ENCODE measurements around the gene SERPINE1. TPM values are rescaled to one million over a fixed set of nuclear protein-coding genes. Genes with fewer than 3 reads are reported as not detected.
A peak's percentile ranks its signal among the peaks of the same experiment; 100 is the strongest.

SERPINE1 gene
- total and polyA plus RNA-seq, 3 experiments from 2014 or later = 0.31 to 0.44 TPM; not detected in 1

DNA sequence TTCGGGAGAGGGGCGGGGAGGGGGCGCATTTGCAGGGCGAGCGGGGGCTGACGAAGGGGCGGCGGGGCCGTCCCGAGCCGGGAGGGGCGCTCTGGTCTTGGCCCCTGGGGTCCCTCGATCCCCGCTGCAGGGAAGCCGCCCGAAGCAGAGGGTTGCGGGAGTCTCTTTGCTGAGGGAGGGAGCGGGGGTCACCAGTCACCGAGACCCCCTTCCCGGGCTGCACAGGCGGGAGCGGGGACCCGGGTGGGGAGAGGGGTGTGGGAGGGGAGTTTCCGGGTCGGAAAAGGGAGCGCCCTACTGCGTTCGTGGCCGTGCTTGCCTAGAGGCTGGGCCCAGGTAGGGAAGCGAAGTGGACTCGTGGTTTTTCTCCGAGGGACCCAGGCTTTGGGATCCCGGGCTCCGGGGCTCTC lies 27.8 kb downstream of the SERPINE1 start:
- H3K4me3 Mint-ChIP-seq = peak overlapping the region; percentile 67 to 92 (median 79)
- Histone ChIP-seq H3K4me1 (ENCODE audit: insufficient read depth, low read length) (peaks cover 14% of the 10 kb centered on the region), H3K4me3 (ENCODE audit: low read length) (peak overlapping the region; percentile 66), H3K36me3 (ENCODE audit: insufficient read depth, low read length) (no peaks in the 10 kb centered on the region), H3K9me3 (ENCODE audit: low read length) (no peaks in the 10 kb centered on the region), H3K27ac (ENCODE audit: low read depth, low read length) (peak overlapping the region; percentile 47), H3K27me3 (ENCODE audit: insufficient read depth, low read length, poor library complexity, severe bottlenecking) (no peaks in the 10 kb centered on the region)
- H3K27ac Mint-ChIP-seq = peak overlapping the region in 2 of 8 donors; percentile 64 to 93
- peaks cover 3 to 8% of the 10 kb centered on the region in 2 donors for H3K27me3 Mint-ChIP-seq
- no peaks in the 10 kb centered on the region for H3K9me3 Mint-ChIP-seq
- DNase-seq = no peak
- POLR2A ChIA-PET = no interaction called here
- H3K36me3 Mint-ChIP-seq = peaks cover 3 to 21% (median 8%) of the 10 kb centered on the region in 3 donors
- CTCF ChIA-PET = interaction anchor here (1.1 to 5.2 kb wide), 5 partner anchors 11 to 63 kb away, joined by 3 to 38 read pairs (median 9); partner anchors contain the start of genes VGF and ZNHIT1
- peaks cover 9 to 14% (median 14%) of the 10 kb centered on the region in 3 donors for H3K4me1 Mint-ChIP-seq

DNA sequence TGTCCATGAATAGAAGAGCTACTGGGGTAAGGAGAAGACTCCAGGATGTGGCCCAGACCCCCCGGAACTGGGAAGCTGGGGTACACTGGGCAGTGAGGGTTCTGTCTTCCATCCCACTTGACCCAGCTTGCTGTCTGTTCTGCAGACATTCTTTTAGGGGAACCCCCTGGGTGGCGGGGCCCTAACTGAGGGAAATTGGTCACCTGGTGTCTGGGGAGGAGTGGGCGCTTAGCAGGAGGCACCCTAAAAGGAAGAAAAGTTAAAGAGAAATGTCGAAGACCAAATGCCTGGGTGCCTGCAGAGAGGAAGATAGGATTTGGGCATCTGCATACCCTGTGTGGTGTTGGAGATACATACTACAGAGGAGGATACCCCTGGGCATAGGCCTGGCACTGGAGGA lies 28.4 kb downstream of the SERPINE1 start:
- Mint-ChIP-seq H3K9me3 (no peaks in the 10 kb centered on the region), H3K4me3 (peak overlapping the region; percentile 67 to 92 (median 71)), H3K4me1 (peaks cover 9 to 14% (median 14%) of the 10 kb centered on the region in 3 donors), H3K27ac (peak overlapping the region in 3 of 8 donors; percentile 43 to 66 (median 64)), H3K36me3 (peaks cover 5 to 26% (median 8%) of the 10 kb centered on the region in 3 donors), H3K27me3 (peaks cover 2 to 4% of the 10 kb centered on the region in 2 donors)
- H3K36me3 ChIP-seq (ENCODE audit: insufficient read depth, low read length) = no peaks in the 10 kb centered on the region
- peak overlapping the region; percentile 47 for H3K27ac ChIP-seq (ENCODE audit: low read depth, low read length)
- peaks cover 14% of the 10 kb centered on the region for H3K4me1 ChIP-seq (ENCODE audit: insufficient read depth, low read length)
- H3K9me3 ChIP-seq (ENCODE audit: low read length) = no peaks in the 10 kb centered on the region
- no peaks in the 10 kb centered on the region for H3K27me3 ChIP-seq (ENCODE audit: insufficient read depth, low read length, poor library complexity, severe bottlenecking)
- peak overlapping the region; percentile 66 for H3K4me3 ChIP-seq (ENCODE audit: low read length)
- ChIA-PET POLR2A (no interaction called here), CTCF (interaction anchor here (1.1 to 5.2 kb wide), 3 partner anchors 10 to 63 kb away, joined by 3 to 38 read pairs (median 9); partner anchors contain the start of genes VGF and ZNHIT1)
- no peak for DNase-seq

DNA sequence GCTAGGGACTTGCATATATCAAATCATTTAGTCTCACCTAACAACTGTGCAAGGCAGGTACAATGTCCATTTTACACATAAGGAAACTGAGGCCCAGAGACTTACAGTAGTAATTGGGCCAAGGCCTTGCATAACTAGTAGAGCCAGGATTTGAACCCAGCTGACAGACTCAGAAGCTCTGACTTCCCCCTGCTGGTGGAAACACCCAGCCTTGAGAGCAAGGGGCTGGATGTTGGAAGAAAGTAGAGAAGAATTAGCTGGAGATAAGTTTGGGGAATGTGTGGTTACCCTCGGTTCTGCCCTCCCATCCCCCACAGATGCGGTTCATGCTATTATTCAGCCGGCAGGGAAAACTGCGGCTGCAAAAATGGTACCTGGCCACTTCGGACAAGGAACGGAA lies 29.4 kb downstream of the SERPINE1 start:
- no peak overlapping the region for H3K4me3 ChIP-seq (ENCODE audit: low read length)
- H3K9me3 Mint-ChIP-seq = no peaks in the 10 kb centered on the region
- no peaks in the 10 kb centered on the region for H3K27me3 ChIP-seq (ENCODE audit: insufficient read depth, low read length, poor library complexity, severe bottlenecking)
- no peak for DNase-seq
- H3K27ac Mint-ChIP-seq = no peak overlapping the region
- H3K4me1 ChIP-seq (ENCODE audit: insufficient read depth, low read length) = peaks cover 14% of the 10 kb centered on the region
- no peak overlapping the region for H3K27ac ChIP-seq (ENCODE audit: low read depth, low read length)
- H3K36me3 ChIP-seq (ENCODE audit: insufficient read depth, low read length) = no peaks in the 10 kb centered on the region
- H3K9me3 ChIP-seq (ENCODE audit: low read length) = no peaks in the 10 kb centered on the region
- peaks cover 3 to 4% of the 10 kb centered on the region in 2 donors for H3K27me3 Mint-ChIP-seq
- H3K36me3 Mint-ChIP-seq = peaks cover 5 to 26% (median 8%) of the 10 kb centered on the region in 3 donors
- H3K4me1 Mint-ChIP-seq = peaks cover 9 to 14% (median 14%) of the 10 kb centered on the region in 3 donors
- POLR2A ChIA-PET = no interaction called here
- CTCF ChIA-PET = interaction anchor here (1.3 to 5.2 kb wide), 3 partner anchors 9 to 18 kb away, joined by 4 to 38 read pairs (median 9); partner anchors contain the start of gene VGF
- peak overlapping the region in 5 of 7 donors; percentile 12 to 78 (median 49) for H3K4me3 Mint-ChIP-seq

DNA sequence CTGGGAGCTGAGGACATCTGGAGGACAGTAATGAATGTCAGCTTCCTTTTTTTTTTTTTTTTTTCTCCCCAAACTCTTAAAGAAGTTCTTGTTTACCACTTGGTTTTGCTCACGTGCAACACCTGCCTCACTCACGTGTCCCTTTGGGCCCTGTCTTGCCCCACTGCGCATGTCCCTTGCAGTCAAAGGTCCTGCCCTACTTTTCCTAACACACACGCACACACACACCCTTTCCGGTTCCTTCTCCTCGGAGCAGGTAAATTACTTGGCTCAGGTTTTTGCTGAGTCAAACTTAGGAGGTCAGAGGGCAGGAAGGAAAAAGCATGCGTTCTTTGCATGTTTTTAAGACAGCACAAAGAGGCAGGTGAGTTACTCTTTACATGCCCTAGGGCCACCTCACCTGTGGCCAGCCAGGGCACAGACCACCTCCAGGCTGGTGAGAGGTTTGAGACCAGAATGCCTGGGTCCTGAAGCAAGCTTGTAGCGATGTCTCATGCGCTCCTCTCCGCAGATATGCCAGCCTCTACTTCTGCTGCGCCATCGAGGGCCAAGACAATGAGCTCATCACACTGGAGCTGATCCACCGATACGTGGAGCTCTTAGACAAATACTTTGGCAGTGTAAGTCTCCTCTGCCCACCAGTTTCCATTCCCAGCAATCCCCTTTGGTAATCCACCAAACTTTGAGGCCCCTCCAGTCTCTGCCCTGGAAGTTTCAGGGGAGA lies 30.1 kb downstream of the SERPINE1 start:
- H3K4me3 ChIP-seq (ENCODE audit: low read length) = no peak overlapping the region
- H3K9me3 Mint-ChIP-seq = no peaks in the 10 kb centered on the region
- DNase-seq = no peak
- no peak overlapping the region for H3K27ac Mint-ChIP-seq
- peaks cover 3% of the 10 kb centered on the region for H3K27me3 ChIP-seq (ENCODE audit: insufficient read depth, low read length, poor library complexity, severe bottlenecking)
- peaks cover 5 to 26% (median 8%) of the 10 kb centered on the region in 3 donors for H3K36me3 Mint-ChIP-seq
- H3K27ac ChIP-seq (ENCODE audit: low read depth, low read length) = no peak overlapping the region
- H3K4me3 Mint-ChIP-seq = peak overlapping the region in 1 of 7 donors; percentile 66
- H3K27me3 Mint-ChIP-seq = peaks cover 7 to 8% of the 10 kb centered on the region in 2 donors
- POLR2A ChIA-PET = no interaction called here
- peaks cover 9 to 14% (median 14%) of the 10 kb centered on the region in 3 donors for H3K4me1 Mint-ChIP-seq
- no peaks in the 10 kb centered on the region for H3K9me3 ChIP-seq (ENCODE audit: low read length)
- CTCF ChIA-PET = interaction anchor here (1.3 to 5.2 kb wide), 4 partner anchors 8 to 126 kb away, joined by 4 to 38 read pairs (median 6); partner anchors contain the start of gene VGF
- no peaks in the 10 kb centered on the region for H3K36me3 ChIP-seq (ENCODE audit: insufficient read depth, low read length)
- peaks cover 14% of the 10 kb centered on the region for H3K4me1 ChIP-seq (ENCODE audit: insufficient read depth, low read length)

DNA sequence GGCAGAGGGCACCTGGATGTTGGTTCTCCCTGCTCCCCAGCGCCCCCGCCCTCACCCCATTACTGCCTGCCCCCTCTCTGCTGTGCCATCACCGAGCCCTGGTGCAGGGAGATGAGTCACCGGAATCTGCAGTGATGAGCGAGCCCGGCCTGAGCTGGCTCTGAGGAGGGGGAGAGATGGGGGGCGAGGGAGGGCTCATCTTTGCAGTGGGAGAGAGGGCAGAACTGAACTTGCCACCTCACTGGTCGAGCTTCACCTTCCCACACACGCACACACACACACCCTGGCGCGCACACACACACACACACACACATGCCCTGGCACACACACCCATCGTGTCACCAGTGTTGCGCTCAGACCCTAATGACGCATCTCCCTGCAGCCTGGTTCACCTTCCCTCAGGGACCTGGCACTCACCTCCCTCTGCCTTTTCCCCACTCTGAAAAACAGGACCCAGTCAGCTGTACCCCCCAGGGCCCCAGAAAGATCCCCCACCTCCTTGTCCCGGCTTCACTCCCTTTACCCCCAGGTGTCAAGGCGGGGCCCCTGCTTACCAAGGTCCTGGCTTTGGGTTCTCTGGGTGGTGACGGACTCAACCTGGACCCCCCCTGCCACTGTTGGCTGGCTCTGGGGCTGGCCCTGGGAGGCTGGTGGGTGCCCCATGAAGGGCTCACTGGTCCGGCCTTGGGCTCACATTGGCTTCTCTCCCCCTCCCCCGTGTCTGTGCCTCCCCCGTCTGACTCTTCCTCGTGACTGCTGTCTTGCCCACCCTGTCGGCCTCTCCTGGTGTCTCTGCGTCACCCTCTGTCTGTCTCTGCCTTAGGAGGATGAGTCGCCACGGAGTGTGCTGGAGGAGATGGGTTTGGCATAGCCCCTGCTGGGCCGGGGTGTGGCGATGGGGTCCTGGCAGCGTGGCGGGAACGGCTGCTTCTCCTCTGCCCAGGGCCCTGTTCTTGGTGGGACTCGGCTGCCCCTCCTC lies 33.1 kb downstream of the SERPINE1 start:
- no peak for DNase-seq
- H3K9me3 Mint-ChIP-seq = no peaks in the 10 kb centered on the region
- no peak overlapping the region for H3K4me3 Mint-ChIP-seq
- peaks cover 16% of the 10 kb centered on the region in 2 donors for H3K27me3 Mint-ChIP-seq
- H3K4me1 Mint-ChIP-seq = peaks cover 15 to 27% (median 17%) of the 10 kb centered on the region in 3 donors
- H3K27ac ChIP-seq (ENCODE audit: low read depth, low read length) = no peak overlapping the region
- H3K9me3 ChIP-seq (ENCODE audit: low read length) = no peaks in the 10 kb centered on the region
- no peak overlapping the region for H3K4me3 ChIP-seq (ENCODE audit: low read length)
- POLR2A ChIA-PET = no interaction called here
- CTCF ChIA-PET = interaction anchor here (5.2 kb wide), 1 partner anchor 16 kb away, joined by 38 read pairs; no protein-coding TSS in a partner anchor
- peaks cover 5 to 26% (median 8%) of the 10 kb centered on the region in 3 donors for H3K36me3 Mint-ChIP-seq
- H3K36me3 ChIP-seq (ENCODE audit: insufficient read depth, low read length) = no peaks in the 10 kb centered on the region
- peaks cover 22% of the 10 kb centered on the region for H3K4me1 ChIP-seq (ENCODE audit: insufficient read depth, low read length)
- H3K27ac Mint-ChIP-seq = peak overlapping the region in 2 of 8 donors; percentile 77 to 91
- peaks cover 22% of the 10 kb centered on the region for H3K27me3 ChIP-seq (ENCODE audit: insufficient read depth, low read length, poor library complexity, severe bottlenecking)

DNA sequence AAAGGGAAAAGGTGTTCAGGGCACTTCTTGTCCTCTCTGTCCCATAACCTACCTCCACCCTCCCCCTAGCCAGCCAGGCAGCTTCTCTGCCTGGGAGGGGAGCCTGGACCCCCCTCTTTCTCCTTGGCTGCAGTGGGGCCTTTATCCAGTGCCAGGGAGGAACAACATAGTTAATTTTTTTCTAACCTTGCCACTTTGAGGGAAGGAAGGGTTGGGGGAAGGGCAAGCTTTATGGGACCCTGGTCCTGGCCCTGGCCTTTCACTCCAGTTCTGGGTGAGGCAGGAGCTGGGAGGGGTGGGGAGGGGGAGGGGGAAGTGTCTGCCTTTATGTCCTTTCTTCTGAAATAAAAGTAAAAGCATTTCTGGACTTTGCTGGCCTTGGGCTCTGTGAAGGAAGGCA lies 34.0 kb downstream of the SERPINE1 start:
- peaks cover 25% of the 10 kb centered on the region in 2 donors for H3K27me3 Mint-ChIP-seq
- no peak for DNase-seq
- peak overlapping the region in 1 of 7 donors; percentile 40 for H3K4me3 Mint-ChIP-seq
- H3K4me3 ChIP-seq (ENCODE audit: low read length) = no peak overlapping the region
- H3K9me3 Mint-ChIP-seq = peaks cover 0 to 4% (median 0%) of the 10 kb centered on the region in 5 donors
- H3K36me3 ChIP-seq (ENCODE audit: insufficient read depth, low read length) = no peaks in the 10 kb centered on the region
- H3K9me3 ChIP-seq (ENCODE audit: low read length) = no peaks in the 10 kb centered on the region
- H3K27me3 ChIP-seq (ENCODE audit: insufficient read depth, low read length, poor library complexity, severe bottlenecking) = peaks cover 27% of the 10 kb centered on the region
- H3K4me1 ChIP-seq (ENCODE audit: insufficient read depth, low read length) = peaks cover 23% of the 10 kb centered on the region
- peaks cover 5 to 26% (median 8%) of the 10 kb centered on the region in 3 donors for H3K36me3 Mint-ChIP-seq
- ChIA-PET CTCF (no interaction called here), POLR2A (no interaction called here)
- no peak overlapping the region for H3K27ac ChIP-seq (ENCODE audit: low read depth, low read length)
- H3K27ac Mint-ChIP-seq = no peak overlapping the region
- peaks cover 14 to 29% (median 18%) of the 10 kb centered on the region in 3 donors for H3K4me1 Mint-ChIP-seq

DNA sequence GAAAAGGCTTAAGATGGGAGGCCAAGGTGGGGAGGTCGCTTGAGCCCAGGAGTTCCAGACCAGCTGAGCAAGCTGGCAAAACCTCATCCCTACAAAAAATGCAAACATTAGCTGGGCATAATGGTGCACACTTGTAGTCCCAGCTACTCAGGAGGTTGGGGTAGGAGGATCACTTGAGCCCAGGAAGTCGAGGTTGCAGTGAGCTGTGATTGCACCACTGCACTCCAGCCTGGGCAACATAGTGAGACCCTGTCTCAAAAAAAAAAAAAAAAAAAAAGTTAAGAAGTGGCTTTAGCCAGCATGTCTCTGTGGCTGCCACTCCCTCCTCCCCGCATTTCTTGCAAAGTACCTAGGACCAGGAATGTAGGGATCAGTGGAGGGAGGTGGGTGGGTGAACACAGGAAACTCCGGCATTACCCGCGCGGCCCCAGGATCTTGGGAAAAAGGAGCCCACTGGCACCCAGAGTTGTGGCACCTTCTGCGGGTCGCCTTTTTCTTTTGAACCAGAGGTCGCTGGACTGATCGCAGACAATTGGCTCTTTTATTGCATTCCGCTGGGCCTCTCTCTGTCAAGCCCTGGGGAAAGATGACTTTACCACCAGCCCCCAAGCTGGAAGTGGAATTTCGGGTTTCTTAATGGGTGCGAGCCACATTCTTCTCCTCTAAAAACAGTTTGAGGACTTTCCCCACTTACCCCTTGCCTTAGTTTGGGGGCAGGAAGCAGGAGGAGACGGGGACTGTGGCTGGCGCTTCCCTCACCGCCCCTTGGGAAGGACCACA lies 35.0 kb downstream of the SERPINE1 start:
- Mint-ChIP-seq H3K36me3 (peaks cover 5 to 24% (median 8%) of the 10 kb centered on the region in 3 donors), H3K4me1 (peaks cover 17 to 34% (median 22%) of the 10 kb centered on the region in 3 donors), H3K9me3 (peaks cover 0 to 4% (median 0%) of the 10 kb centered on the region in 5 donors), H3K4me3 (peak overlapping the region; percentile 40 to 85 (median 58)), H3K27ac (peak overlapping the region in 1 of 8 donors; percentile 43), H3K27me3 (peaks cover 31 to 32% of the 10 kb centered on the region in 2 donors)
- ChIA-PET CTCF (no interaction called here), POLR2A (no interaction called here)
- Histone ChIP-seq H3K27me3 (ENCODE audit: insufficient read depth, low read length, poor library complexity, severe bottlenecking) (peaks cover 33% of the 10 kb centered on the region), H3K36me3 (ENCODE audit: insufficient read depth, low read length) (no peaks in the 10 kb centered on the region), H3K9me3 (ENCODE audit: low read length) (no peaks in the 10 kb centered on the region), H3K27ac (ENCODE audit: low read depth, low read length) (no peak overlapping the region), H3K4me3 (ENCODE audit: low read length) (no peak overlapping the region), H3K4me1 (ENCODE audit: insufficient read depth, low read length) (peaks cover 28% of the 10 kb centered on the region)
- DNase-seq = no peak
